WI38 (cell line): ENCODE data around the gene KL.

Source experiments
- H3K4me3 ChIP-seq: 2 replicates; pipeline ENCODE4 v1.5.1; 2011; ENCODE audit warnings: low read depth, mild to moderate bottlenecking, control low read depth, low read length
- TF ChIP-seq, protein P1 (sequence below): IDR thresholded peaks from 2 replicates; pipeline ENCODE4 v1.5.1; 2012; ENCODE audit warnings: low read depth, mild to moderate bottlenecking, control low read depth, low read length

Gene KL

DNA sequence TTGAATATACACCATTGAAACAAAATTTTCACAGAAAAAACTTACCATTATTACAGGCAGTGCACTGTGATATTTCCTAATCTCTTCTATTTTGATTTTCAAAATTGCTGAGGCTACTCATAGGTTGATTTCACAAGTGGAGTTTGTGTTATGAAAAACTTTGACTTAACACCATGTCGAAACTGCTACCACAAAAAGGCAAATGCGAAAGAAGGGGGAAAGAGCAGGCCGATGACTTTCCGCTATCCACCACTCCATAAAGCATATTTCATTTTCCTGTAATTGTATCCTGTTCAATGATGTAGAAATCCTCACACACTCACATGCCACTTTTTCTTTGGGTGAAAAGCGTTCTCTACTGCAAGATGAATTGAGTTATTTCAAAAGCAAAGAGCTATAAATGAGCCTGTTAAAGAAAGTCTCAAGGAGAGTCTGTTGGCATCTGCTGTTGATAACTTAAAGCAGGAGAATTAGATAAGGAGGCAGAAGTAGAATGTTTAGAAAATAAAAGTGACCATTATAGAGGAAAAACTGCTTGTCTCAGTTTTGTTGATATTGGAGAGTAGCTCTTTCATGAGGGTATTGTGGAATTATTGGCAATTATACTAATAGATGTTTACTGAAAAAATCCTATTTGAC is 18.8 kb downstream of the KL start:
- TF ChIP-seq, protein P1, sequence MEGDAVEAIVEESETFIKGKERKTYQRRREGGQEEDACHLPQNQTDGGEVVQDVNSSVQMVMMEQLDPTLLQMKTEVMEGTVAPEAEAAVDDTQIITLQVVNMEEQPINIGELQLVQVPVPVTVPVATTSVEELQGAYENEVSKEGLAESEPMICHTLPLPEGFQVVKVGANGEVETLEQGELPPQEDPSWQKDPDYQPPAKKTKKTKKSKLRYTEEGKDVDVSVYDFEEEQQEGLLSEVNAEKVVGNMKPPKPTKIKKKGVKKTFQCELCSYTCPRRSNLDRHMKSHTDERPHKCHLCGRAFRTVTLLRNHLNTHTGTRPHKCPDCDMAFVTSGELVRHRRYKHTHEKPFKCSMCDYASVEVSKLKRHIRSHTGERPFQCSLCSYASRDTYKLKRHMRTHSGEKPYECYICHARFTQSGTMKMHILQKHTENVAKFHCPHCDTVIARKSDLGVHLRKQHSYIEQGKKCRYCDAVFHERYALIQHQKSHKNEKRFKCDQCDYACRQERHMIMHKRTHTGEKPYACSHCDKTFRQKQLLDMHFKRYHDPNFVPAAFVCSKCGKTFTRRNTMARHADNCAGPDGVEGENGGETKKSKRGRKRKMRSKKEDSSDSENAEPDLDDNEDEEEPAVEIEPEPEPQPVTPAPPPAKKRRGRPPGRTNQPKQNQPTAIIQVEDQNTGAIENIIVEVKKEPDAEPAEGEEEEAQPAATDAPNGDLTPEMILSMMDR: no peak
- H3K4me3 ChIP-seq: no peak overlapping the region

DNA sequence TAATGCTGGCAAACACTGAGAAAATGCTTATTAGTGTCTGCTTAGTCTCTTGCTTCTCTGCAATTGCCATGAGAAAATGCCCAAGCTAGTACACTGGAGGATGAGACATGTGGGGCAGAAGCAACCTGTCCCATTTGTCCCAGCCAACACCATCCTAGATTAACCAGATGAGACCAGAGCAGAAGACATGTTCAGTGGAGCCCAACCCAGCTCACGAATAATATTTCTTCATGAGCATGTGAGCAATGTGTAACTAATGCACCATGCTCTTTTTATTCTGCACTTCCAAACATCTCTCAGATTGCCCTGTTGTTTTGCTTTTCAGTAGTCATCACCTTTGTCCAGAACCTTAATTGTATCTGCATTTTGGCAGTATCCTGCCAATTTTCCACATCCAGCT is 21.4 kb downstream of the KL start:
- TF ChIP-seq, protein P1: no peak
- H3K4me3 ChIP-seq: no peak overlapping the region

DNA sequence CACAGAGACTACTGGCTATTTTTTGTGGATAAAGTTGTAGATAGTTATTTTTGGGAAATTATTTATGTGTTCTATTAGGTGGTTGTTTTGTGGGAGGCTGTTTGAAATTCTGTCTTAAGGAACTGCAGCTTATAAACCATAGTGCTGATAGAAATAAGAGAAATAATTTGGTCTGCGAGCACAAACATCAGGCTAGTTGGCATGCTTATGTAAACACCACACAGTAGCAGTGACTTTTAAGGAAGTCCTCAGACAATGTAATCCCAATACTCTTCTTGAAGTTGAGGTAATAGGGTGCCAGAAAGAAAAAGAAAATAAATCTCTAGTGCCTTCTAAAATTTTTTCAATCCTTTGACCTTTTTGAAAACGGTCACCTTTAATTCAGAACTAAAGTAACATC is 23.9 kb downstream of the KL start:
- TF ChIP-seq, protein P1: no peak
- no peak overlapping the region for H3K4me3 ChIP-seq

DNA sequence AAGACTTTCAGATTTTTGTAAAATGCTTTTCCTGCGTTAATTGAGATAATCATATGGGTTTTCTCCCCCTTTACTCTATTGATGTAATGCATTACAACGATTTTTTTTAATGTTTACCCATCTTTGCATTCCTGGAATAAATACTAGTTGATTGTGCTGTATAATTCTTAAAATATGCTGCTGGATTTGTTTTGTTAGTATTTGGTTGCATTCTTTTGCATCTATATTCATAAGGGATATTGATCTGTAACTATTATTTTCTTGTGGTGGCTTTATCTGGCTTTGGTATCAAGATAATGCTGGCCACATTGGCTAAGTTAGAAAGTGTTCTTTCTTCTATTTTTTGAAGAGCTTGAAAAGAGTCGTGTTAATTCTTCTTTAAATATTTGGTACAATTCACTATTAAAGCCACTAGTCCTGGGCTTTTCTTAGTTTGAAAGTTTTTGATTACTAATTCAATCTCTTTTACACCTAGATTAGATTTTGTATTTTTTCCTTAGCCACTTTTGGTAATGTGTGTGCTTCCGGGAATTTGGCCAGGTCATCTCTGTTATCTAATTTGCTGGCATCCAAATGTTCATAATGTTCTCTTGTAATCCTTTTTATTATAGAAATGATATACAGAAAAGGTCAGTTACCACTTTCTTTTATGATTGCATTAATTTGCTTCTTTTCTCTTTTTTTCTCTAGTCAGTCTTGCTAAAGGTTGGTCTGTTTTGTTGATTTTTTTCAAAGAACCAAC is 29.8 kb downstream of the KL start:
- no peak overlapping the region for H3K4me3 ChIP-seq
- TF ChIP-seq, protein P1: no peak

DNA sequence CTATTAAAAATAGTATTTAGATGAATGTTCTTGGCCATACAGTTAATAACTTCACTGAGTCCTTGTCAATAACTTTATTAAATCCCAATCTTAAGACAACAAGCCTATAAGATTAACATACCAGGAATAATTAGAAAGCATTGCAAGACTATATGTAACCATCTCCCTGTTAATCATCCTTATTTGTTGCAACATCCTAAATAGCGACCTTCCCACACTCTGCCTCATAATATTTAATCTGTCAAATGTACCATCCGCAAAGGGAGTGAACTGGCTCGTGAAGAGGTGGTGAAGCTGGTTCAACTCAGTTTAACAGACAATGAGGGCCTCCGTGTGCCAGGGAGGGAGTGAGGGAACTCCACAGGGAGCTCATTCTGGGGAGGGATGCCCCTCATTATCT is 33.9 kb downstream of the KL start:
- TF ChIP-seq, protein P1: no peak
- H3K4me3 ChIP-seq: no peak overlapping the region

DNA sequence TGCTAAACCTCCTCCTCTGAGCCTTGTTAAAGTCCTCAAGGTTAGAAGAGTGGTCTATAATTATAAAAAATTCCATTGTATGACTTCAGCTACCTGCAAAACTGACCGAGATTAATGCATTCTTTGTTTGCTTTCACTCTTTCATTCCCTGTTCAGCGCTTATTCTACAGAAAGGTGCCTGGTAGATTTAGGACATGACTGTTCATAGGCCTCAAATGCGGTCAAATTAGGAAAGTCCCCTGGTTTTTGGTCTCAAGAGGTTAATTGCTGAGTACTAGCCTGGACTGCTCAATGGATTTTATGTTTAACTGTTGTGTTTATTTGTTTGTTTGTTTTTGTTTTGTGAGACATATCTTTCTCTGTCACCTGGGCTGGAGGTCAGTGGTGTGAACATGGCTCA is 35.4 kb downstream of the KL start:
- TF ChIP-seq, protein P1: no peak
- H3K4me3 ChIP-seq: no peak overlapping the region

- H3K4me3 ChIP-seq: no peak overlapping the region
- TF ChIP-seq, protein P1: no peak
Measured at GRCh38 chr13:33052506-33053280, 36.5 kb downstream of the KL start.
